H9 (cell line): ENCODE results near the gene ARHGAP10. TPM values are rescaled to one million over a fixed set of nuclear protein-coding genes. Genes with fewer than 3 reads are reported as not detected.

Experiments used
- DNase-seq: peaks from one replicate; pipeline ENCODE4 v3.0.0-alpha.2; 2017
- H2AFZ ChIP-seq: one replicate; pipeline ENCODE4 v1.6.1; 2013; ENCODE audit warnings: mild to moderate bottlenecking, low read length, control low read depth, moderate library complexity
- H2AK5ac ChIP-seq: 2 replicates; pipeline ENCODE4 v1.6.1; 2013; ENCODE audit warnings: low read length, control low read depth, mixed read lengths; ENCODE audit not compliant: insufficient read length
- H2BK120ac ChIP-seq: one replicate; pipeline ENCODE4 v1.6.1; 2013; ENCODE audit warnings: low read depth, mild to moderate bottlenecking, low read length, control low read depth, inconsistent platforms; ENCODE audit not compliant: poor library complexity, severe bottlenecking
- H2BK12ac ChIP-seq: 2 replicates; pipeline ENCODE4 v1.6.1; 2013; ENCODE audit warnings: low read length, control low read depth, mixed read lengths, low read depth; ENCODE audit not compliant: insufficient read length
- H2BK15ac ChIP-seq: 2 replicates; pipeline ENCODE4 v1.6.1; 2013; ENCODE audit warnings: low read depth, low read length, control low read depth
- H2BK20ac ChIP-seq: one replicate; pipeline ENCODE4 v1.6.1; 2013; ENCODE audit warnings: low read depth, mild to moderate bottlenecking, low read length, control low read depth, inconsistent platforms; ENCODE audit not compliant: poor library complexity, severe bottlenecking
- H2BK5ac ChIP-seq: 2 replicates; pipeline ENCODE4 v1.6.1; 2013; ENCODE audit warnings: low read length, control low read depth, mixed read lengths; ENCODE audit not compliant: insufficient read length
- H3K14ac ChIP-seq: 2 replicates; pipeline ENCODE4 v1.6.1; 2013; ENCODE audit warnings: low read length, control low read depth; ENCODE audit not compliant: insufficient read depth
- H3K18ac ChIP-seq: 2 replicates; pipeline ENCODE4 v1.6.1; 2013; ENCODE audit warnings: low read depth, mild to moderate bottlenecking, mixed read lengths, low read length, control low read depth; ENCODE audit not compliant: insufficient read length
- H3K23ac ChIP-seq: 2 replicates; pipeline ENCODE4 v1.6.1; 2013; ENCODE audit warnings: low read length, control low read depth, mixed read lengths, low read depth; ENCODE audit not compliant: insufficient read length
- H3K23me2 ChIP-seq: 2 replicates; pipeline ENCODE4 v1.6.1; 2013; ENCODE audit warnings: low read depth, mild to moderate bottlenecking, mixed read lengths, low read length, control low read depth; ENCODE audit not compliant: insufficient read length, poor library complexity, severe bottlenecking
- H3K27ac ChIP-seq: 2 replicates; pipeline ENCODE4 v1.5.1; 2013; ENCODE audit warnings: low read length, control low read depth, mixed read lengths, low read depth; ENCODE audit not compliant: insufficient read length
- H3K27me3 ChIP-seq: 2 replicates; pipeline ENCODE4 v1.6.1; 2013; ENCODE audit warnings: low read length, control low read depth, inconsistent platforms; ENCODE audit not compliant: insufficient read depth
- H3K4ac ChIP-seq: 2 replicates; pipeline ENCODE4 v1.6.1; 2013; ENCODE audit warnings: low read depth, mild to moderate bottlenecking, control low read depth, inconsistent platforms, low read length, moderate library complexity
- H3K4me1 ChIP-seq: 2 replicates; pipeline ENCODE4 v1.6.1; 2013; ENCODE audit warnings: low read length, control low read depth, inconsistent platforms; ENCODE audit not compliant: insufficient read depth
- H3K4me2 ChIP-seq: 2 replicates; pipeline ENCODE4 v1.6.1; 2013; ENCODE audit warnings: low read length, control low read depth, mixed read lengths; ENCODE audit not compliant: insufficient read length, insufficient read depth
- H3K56ac ChIP-seq: 2 replicates; pipeline ENCODE4 v1.6.1; 2013; ENCODE audit warnings: low read depth, mild to moderate bottlenecking, mixed read lengths, low read length, control low read depth; ENCODE audit not compliant: insufficient read length
- H3K79me1 ChIP-seq: 2 replicates; pipeline ENCODE4 v1.6.1; 2013; ENCODE audit warnings: low read depth, mild to moderate bottlenecking, moderate library complexity, low read length, control low read depth, inconsistent platforms; ENCODE audit not compliant: insufficient read depth, poor library complexity, severe bottlenecking
- H3K79me2 ChIP-seq: 2 replicates; pipeline ENCODE4 v1.6.1; 2013; ENCODE audit warnings: low read length, control low read depth, inconsistent platforms; ENCODE audit not compliant: insufficient read depth
- H3K9ac ChIP-seq: 2 replicates; pipeline ENCODE4 v1.6.1; 2013; ENCODE audit warnings: low read length, control low read depth, mixed read lengths; ENCODE audit not compliant: insufficient read length; ENCODE audit errors: extremely low read depth
- H3K9me3 ChIP-seq: one replicate; pipeline ENCODE4 v1.6.1; 2013; ENCODE audit warnings: low read depth, low read length, inconsistent platforms; ENCODE audit not compliant: control insufficient read depth
- H3T11ph ChIP-seq: one replicate; pipeline ENCODE4 v1.6.1; 2013; ENCODE audit warnings: mild to moderate bottlenecking, low read length, control low read depth, inconsistent platforms
- H4K20me1 ChIP-seq: one replicate; pipeline ENCODE4 v1.6.1; 2013; ENCODE audit not compliant: control insufficient read depth, insufficient read length, insufficient read depth
- H4K5ac ChIP-seq: 2 replicates; pipeline ENCODE4 v1.6.1; 2013; ENCODE audit warnings: low read depth, mild to moderate bottlenecking, mixed read lengths, low read length, control low read depth; ENCODE audit not compliant: insufficient read length
- H4K8ac ChIP-seq: replicated peaks from 2 replicates; pipeline ENCODE4 v1.6.1; 2013; ENCODE audit warnings: low read length, control low read depth, mixed read lengths, low read depth; ENCODE audit not compliant: insufficient read length
- H4K91ac ChIP-seq: 2 replicates; pipeline ENCODE4 v1.6.1; 2013; ENCODE audit warnings: low read depth, mild to moderate bottlenecking, moderate library complexity, mixed read lengths, low read length, control low read depth; ENCODE audit not compliant: insufficient read length
- H3K27ac Mint-ChIP-seq, 3 experiments: 2 replicates in 2 of 3; 3 replicates in 1 of 3; pipeline ENCODE4 v1.8.0; 2020 to 2021; ENCODE audit warnings: mixed read lengths in 3 of 3, mild to moderate bottlenecking in 1 of 3, moderate library complexity in 1 of 3
- H3K27me3 Mint-ChIP-seq: 2 replicates; pipeline ENCODE4 v1.8.0; 2021; ENCODE audit warnings: low read depth, mild to moderate bottlenecking, moderate library complexity, mixed read lengths
- H3K36me3 Mint-ChIP-seq, 3 experiments: 2 replicates in 2 of 3; 3 replicates in 1 of 3; pipeline ENCODE4 v1.8.0; 2020 to 2021; ENCODE audit warnings: low read depth in 3 of 3, mixed read lengths in 3 of 3; ENCODE audit not compliant: insufficient read depth in 1 of 3
- H3K4me1 Mint-ChIP-seq, 2 experiments: 2 replicates each; pipeline ENCODE4 v1.8.0; 2020; ENCODE audit warnings: mixed read lengths in 2 of 2
- H3K4me3 Mint-ChIP-seq, 2 experiments: 2 replicates in 1 of 2; 3 replicates in 1 of 2; pipeline ENCODE4 v1.8.0; 2020 to 2021; ENCODE audit warnings: mild to moderate bottlenecking in 2 of 2, mixed read lengths in 2 of 2, moderate library complexity in 1 of 2
- H3K9me3 Mint-ChIP-seq, 2 experiments: 2 replicates in 1 of 2; 3 replicates in 1 of 2; pipeline ENCODE4 v1.8.0; 2020; ENCODE audit warnings: mild to moderate bottlenecking in 2 of 2, mixed read lengths in 2 of 2, moderate library complexity in 1 of 2
- WGBS: extraction: QIAGEN DNeasy Blood & Tissue Kit; methylation state at CpG from one replicate; pipeline ENCODE4 v1.1.7; 2013; ENCODE audit warnings: missing lambda C conversion rate, low lambda C conversion rate, mixed read lengths; ENCODE audit not compliant: insufficient read length; ENCODE audit errors: extremely low coverage; 5-methylcytosine and 5-hydroxymethylcytosine counted together
- total RNA-seq: library from RNA; stranded (reverse); gene quantifications from 2 replicates; pipeline ENCODE4 v1.2.1, GENCODE V29; 2021
- TF ChIP-seq, protein P1 (sequence below): fragments of 200-600 bp; sonication (generic); conservative IDR thresholded peaks from 3 replicates; pipeline ENCODE4 v1.8.0; 2021; ENCODE audit warnings: antibody characterized with exemption, mild to moderate bottlenecking

The ARHGAP10 gene
- total RNA-seq, 1 experiment from 2014 or later = 7.8 TPM

DNA sequence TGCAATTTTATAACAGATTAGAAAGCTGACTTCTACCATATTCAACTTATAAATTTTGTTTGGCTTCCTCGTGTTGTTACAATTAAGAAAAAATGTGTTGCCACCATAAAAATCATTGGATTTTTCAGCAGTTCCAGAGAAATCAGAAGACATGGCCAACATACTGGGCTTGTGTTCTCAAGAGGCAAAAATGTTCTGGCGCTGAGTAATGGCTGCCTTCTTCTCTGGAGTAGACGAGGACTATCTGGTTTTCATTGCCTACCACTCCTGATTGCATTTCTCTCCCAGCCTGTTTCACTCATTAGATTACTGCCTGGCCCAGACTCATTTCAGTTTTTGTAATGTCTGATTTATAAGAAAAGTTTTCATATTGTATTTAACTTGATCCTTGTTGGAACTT, 122.3 kb downstream of the ARHGAP10 start:
- Mint-ChIP-seq H3K27ac (no peak overlapping the region), H3K9me3 (peaks cover 0 to 5% of the 10 kb centered on the region in 2 experiments; a peak in 1 of 5 replicates)
- no peaks in the 10 kb centered on the region; the same call in 1 of the 2 replicates for H3K27me3 ChIP-seq

More for the DNA sequence above, 122.3 kb downstream of the ARHGAP10 start:
- no peak overlapping the region for H3K9ac ChIP-seq
- no peak overlapping the region for H3K23ac ChIP-seq
- H2AFZ ChIP-seq = no peak overlapping the region
- H2BK15ac ChIP-seq = no peak overlapping the region
- H4K91ac ChIP-seq = no peak overlapping the region
- H4K8ac ChIP-seq = no peak overlapping the region
- no peaks in the 10 kb centered on the region for H3K9me3 ChIP-seq
- H3K4me2 ChIP-seq = no peak overlapping the region
- H3K79me1 ChIP-seq = no peaks in the 10 kb centered on the region
- no peaks in the 10 kb centered on the region for H3K23me2 ChIP-seq
- TF ChIP-seq, protein P1, sequence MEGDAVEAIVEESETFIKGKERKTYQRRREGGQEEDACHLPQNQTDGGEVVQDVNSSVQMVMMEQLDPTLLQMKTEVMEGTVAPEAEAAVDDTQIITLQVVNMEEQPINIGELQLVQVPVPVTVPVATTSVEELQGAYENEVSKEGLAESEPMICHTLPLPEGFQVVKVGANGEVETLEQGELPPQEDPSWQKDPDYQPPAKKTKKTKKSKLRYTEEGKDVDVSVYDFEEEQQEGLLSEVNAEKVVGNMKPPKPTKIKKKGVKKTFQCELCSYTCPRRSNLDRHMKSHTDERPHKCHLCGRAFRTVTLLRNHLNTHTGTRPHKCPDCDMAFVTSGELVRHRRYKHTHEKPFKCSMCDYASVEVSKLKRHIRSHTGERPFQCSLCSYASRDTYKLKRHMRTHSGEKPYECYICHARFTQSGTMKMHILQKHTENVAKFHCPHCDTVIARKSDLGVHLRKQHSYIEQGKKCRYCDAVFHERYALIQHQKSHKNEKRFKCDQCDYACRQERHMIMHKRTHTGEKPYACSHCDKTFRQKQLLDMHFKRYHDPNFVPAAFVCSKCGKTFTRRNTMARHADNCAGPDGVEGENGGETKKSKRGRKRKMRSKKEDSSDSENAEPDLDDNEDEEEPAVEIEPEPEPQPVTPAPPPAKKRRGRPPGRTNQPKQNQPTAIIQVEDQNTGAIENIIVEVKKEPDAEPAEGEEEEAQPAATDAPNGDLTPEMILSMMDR = no peak
- H2BK12ac ChIP-seq = no peak overlapping the region
- no peak overlapping the region for H2BK5ac ChIP-seq
- Mint-ChIP-seq H3K27me3 (no peaks in the 10 kb centered on the region), H3K4me1 (peaks cover 12 to 13% of the 10 kb centered on the region in 2 experiments), H3K4me3 (no peak overlapping the region), H3K36me3 (peaks cover 0 to 8% (median 8%) of the 10 kb centered on the region in 3 experiments; a peak in 3 of 7 replicates)
- H3K4ac ChIP-seq = no peak overlapping the region
- no peak overlapping the region for H3T11ph ChIP-seq
- H3K14ac ChIP-seq = no peak overlapping the region
- no peak overlapping the region for H4K5ac ChIP-seq
- no CpG with 5 or more reads among the region's 3 CpGs for WGBS
- H3K79me2 ChIP-seq = no peaks in the 10 kb centered on the region
- no peak overlapping the region for H3K18ac ChIP-seq
- no peak for DNase-seq
- no peaks in the 10 kb centered on the region for H4K20me1 ChIP-seq
- H2AK5ac ChIP-seq = no peak overlapping the region
- H3K4me1 ChIP-seq = no peaks in the 10 kb centered on the region
- H3K27ac ChIP-seq = no peak overlapping the region
- H3K56ac ChIP-seq = no peak overlapping the region
- H2BK20ac ChIP-seq = no peak overlapping the region
- H2BK120ac ChIP-seq = no peak overlapping the region
